ENCODE data around the gene PCNT.

PCNT gene, protein sequence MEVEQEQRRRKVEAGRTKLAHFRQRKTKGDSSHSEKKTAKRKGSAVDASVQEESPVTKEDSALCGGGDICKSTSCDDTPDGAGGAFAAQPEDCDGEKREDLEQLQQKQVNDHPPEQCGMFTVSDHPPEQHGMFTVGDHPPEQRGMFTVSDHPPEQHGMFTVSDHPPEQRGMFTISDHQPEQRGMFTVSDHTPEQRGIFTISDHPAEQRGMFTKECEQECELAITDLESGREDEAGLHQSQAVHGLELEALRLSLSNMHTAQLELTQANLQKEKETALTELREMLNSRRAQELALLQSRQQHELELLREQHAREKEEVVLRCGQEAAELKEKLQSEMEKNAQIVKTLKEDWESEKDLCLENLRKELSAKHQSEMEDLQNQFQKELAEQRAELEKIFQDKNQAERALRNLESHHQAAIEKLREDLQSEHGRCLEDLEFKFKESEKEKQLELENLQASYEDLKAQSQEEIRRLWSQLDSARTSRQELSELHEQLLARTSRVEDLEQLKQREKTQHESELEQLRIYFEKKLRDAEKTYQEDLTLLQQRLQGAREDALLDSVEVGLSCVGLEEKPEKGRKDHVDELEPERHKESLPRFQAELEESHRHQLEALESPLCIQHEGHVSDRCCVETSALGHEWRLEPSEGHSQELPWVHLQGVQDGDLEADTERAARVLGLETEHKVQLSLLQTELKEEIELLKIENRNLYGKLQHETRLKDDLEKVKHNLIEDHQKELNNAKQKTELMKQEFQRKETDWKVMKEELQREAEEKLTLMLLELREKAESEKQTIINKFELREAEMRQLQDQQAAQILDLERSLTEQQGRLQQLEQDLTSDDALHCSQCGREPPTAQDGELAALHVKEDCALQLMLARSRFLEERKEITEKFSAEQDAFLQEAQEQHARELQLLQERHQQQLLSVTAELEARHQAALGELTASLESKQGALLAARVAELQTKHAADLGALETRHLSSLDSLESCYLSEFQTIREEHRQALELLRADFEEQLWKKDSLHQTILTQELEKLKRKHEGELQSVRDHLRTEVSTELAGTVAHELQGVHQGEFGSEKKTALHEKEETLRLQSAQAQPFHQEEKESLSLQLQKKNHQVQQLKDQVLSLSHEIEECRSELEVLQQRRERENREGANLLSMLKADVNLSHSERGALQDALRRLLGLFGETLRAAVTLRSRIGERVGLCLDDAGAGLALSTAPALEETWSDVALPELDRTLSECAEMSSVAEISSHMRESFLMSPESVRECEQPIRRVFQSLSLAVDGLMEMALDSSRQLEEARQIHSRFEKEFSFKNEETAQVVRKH (N-terminal part only)

GRCh38 chr21:46323710-46324389 lies at the start of gene PCNT, which contains the start of gene C21orf58:
Gene PCNT (plus strand): TSS chr21:46324156. CDS start chr21:46324229, 73 bp downstream.
Gene C21orf58 (minus strand): TSS chr21:46323870. CDS start chr21:46322738, 1,132 bp downstream.
- DNase-seq (ENCODE audit: low read depth): peak; percentile 97

DNA sequence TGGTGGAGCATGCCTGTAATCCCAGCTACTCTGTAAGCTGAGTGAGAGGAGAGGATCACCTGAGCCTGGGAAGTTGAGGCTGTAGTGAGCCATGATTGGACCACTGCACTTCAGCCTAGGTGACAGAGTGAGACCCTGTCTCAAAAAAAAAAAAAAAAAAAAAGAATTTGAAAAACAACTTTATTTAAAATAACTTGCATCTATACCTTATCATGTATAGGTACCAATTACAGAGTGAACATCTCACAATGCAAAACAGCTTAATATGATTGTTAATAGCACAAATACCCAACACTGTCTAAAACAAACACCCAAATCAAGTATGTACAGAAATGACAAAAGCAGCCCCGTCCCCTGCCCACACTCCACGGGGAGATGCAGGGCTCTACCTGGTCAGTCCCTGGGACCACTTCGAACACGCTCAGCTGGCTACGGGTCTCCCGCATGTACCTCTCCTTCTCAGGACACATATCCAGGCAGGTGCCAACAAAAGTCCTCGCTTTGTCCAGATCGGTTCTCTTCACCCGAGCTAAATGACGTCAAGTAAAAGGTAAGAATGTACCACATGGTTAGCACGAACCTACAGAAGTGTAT lies 49.1 kb upstream of the PCNT start:
- no peak for DNase-seq (ENCODE audit: low read depth)

DNA sequence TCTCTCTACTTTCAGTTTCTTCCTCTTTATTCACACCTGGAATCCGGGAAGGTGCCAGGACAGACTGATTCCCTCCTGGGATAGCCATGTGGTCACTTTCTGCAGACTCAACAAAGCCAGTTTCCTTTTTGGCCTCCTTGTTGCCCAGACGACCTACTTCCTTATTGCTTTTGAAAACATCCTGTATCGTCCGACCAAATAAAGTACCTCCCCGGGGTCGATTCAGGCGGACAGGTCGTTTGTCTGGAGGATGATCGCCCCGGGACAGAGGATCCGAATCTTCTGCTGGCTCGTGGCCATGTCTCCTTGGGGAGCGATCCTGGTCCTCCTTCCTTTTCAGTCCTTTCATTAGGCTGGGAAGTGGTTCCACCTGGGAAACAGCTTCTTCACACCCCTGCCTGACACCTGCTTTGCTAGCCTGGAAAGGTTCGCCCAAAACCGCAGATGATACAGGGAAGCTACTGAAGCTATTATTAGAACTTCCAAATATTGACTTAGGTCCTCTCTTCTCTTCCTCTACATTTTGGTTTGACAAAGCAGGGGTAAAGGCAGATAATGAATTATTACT lies 39.8 kb upstream of the PCNT start:
- no peak for DNase-seq (ENCODE audit: low read depth)

DNA sequence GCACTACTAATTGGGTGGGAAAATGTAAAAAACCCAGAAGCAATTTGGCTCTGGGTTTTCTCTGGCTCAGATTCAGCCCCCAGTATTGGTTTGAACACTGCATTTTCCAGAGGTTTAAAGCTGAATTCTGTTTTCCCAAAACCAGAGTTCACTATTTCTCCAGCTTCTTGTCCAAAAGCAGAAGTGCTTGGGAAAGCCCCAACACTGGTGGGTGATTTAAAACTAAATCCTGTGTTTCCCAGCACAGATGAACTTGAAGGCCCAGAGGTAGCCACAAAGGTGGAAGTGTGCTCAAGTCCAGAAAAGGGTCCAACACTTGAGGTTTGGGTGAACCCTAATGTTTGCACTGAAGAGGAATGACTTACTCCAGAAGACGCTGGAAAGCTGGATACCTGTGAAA lies 39.2 kb upstream of the PCNT start:
- DNase-seq (ENCODE audit: low read depth): no peak

GRCh38 chr21:46285206-46285661 lies 38.7 kb upstream of the PCNT start, which contains the start of gene MCM3AP:
Gene MCM3AP (minus strand): TSS chr21:46285611. CDS start chr21:46285286, 325 bp downstream.
- no peak for DNase-seq (ENCODE audit: low read depth)

- peak; percentile 81 for DNase-seq (ENCODE audit: low read depth)
These were observed 38.0 kb upstream of the PCNT start, which contains the start of gene YBEY for GRCh38 chr21:46285761-46286647. Gene YBEY (plus strand): TSS chr21:46286342. CDS start chr21:46286914, 572 bp downstream.

DNA sequence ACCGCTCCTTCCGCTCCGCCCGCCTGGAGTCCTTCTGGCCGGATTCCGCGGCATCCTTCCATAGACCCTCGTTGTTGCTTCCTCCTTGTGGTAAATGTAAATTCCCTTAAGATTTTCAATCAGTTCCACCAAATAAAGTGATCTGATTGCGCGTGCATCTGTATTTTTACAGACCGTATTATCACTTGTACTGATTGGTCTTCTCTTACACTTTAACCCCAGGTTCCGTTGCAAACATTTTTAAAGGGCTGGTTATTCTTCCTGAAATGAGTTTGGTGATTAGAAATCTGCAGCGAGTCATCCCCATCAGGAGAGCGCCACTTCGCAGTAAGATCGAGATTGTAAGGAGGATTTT lies 37.3 kb upstream of the PCNT start:
- DNase-seq (ENCODE audit: low read depth): peak; percentile 42

GRCh38 chr21:46287541-46287940 lies 36.4 kb upstream of the PCNT start:
- no peak for DNase-seq (ENCODE audit: low read depth)

GRCh38 chr21:46289655-46290179 lies 34.2 kb upstream of the PCNT start:
- no peak for DNase-seq (ENCODE audit: low read depth)

DNA sequence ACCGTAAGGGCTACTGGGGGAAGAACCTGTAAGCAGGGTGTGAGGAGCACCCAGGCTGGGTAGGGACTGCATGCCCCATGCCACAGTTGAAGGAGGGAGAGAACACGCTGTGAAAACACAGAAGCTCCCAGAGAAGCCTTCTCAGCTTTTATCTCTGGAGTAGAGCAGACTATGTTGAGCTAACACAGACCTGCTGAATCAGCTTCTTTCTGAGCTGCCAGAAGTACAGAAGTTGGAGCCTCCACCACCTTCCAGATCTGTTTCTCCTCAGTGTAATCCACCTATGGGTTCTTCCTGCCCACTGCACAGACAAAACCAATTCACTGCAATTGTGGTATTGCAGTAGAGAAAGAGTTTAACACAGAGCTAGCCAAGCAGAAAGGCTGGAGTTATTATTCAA lies 32.4 kb upstream of the PCNT start:
- DNase-seq (ENCODE audit: low read depth): no peak

DNA sequence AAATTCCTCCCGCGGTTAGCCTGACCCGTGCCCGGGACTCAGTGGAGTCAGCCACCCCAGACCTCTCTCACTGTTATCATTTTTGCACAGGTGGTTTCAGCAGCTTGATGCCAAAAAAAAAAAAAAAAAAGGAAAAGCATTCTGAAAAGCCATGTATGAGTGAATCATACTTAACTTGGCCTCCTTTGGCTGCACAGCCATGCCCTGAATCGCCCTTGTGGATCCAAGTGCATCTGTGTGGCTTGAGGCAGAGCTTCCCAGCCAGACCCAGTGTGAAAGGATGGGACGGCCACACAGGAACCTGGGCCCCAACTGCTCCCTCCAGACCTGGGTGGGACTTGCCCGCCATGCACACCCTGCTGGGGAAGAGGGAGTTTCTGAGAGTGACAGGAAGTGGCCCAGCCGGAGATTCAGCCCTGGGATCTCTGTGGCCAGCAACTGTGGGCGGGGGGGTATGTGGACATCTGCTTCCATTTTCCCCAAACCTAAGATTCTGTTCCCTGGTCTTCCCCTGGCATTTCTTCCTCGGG lies 29.2 kb upstream of the PCNT start:
- DNase-seq (ENCODE audit: low read depth): no peak

DNA sequence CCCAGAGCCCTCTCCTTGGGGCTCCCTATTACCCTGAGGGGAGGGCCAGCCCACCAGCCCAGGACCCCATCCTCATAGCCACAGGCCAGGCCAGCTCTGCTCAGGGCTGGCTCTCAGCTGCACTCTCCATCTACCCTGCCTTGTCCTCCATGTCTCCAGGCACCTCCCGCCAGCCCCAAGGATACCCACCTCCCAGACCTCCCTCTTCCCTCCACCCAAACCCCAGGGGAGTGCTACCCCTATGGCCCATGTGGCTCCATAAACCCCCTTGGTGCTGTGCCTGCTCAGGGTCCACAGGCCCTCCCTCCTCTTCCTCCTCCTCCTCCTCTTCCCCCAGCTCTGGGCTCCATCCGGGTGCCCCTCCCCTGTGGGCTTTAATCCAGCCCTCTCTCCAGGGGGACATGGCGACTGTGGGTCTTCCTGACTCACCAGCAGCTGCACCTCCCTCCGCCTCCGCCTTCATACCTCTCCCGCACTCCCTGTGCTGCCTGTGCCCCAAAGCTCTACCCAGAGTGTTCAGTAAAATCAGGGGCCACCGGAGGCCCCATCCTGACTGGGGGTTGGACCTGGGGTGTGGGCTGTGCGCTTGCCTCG lies 28.7 kb upstream of the PCNT start:
- peak; percentile 23 for DNase-seq (ENCODE audit: low read depth)

GRCh38 chr21:46295996-46296752 lies 27.8 kb upstream of the PCNT start:
- DNase-seq (ENCODE audit: low read depth): peak; percentile 63

DNA sequence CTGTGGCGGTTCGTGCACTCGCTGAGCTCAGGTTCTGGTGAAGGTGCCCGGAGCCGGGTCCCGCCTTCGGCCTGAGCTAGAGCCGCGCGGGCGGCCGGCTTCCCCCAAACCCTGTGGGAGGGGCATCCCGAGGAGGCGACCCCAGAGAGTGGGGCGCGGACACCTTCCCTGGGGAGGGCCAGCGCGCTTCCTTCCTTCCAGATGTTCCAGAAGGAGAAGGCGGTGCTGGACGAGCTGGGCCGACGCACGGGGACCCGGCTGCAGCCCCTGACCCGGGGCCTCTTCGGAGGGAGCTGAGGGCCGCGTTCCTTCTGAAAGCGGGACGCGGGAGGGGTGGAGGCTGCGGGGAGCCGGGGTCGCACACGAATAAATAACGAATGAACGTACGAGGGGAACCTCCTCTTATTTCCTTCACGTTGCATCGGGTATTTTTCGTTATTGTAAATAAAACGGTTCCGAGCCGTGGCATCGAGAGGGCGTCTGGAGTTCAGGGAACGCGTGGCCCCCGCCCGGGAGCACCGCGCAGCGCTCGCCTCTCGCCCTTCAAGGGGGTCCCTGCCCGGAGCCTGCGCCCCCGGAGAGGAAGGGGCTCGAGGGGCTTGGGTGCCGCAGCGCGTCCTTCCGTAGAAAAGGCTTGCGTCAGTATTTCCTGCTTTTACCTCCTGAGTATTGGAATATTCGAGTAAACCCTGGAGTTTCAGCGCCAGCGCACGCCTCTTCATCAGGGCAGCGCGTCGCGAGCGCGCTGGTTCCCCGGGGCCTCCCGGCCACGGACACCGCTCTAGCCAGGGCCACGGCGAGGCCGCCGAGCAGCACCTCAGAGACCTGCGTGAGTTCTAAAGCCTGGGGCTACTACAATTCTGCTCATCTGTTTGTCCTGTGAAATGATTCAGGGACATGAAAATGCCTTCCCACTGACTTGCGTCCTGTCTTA lies 26.4 kb upstream of the PCNT start:
- no peak for DNase-seq (ENCODE audit: low read depth)

DNA sequence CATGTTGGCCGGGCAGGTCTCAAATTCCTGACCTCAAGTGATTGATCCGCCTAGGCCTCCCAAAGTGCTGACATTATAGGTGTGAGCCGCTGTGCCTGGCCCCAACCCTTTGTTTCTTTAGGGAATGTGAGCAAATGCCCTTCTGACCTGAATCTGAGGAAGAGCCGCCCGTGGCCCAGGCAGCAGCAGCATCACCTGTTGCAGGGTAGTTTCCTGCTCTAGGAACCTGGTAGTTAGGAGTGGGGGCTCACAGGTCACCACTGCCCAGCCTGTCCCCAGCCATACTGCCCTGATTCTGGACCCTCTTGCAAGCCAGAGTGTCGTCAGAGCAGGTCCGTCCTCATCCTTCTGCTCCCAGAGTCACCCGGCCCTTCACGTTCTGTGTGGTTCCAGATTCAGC lies 24.8 kb upstream of the PCNT start:
- no peak for DNase-seq (ENCODE audit: low read depth)

DNA sequence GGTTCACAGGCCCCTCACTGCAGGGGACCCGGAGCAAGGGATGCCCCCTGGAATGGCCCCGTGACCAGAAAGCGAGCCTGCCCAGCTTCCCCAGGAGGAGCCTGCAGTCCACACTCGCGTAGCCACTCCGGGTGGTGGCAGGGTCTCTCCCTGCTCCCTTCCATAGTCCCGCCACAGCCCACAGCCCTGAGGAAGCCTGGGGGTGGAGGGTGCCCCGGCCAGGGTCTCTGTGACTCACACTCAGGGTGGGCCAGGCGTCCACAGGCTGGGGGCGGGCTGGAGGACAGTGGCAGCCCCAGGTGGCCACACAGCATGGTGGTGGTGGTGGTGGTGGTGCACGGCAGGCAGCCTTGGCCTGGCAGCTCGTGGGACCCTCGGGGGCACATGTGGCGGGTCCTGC lies 22.2 kb upstream of the PCNT start:
- no peak for DNase-seq (ENCODE audit: low read depth)

- no peak for DNase-seq (ENCODE audit: low read depth)
These were observed 19.5 kb upstream of the PCNT start for GRCh38 chr21:46304437-46304836.
